SU-DHL-6 (cell line): ENCODE data around the gene GAPDHS.

Source experiments
- H2AFZ ChIP-seq: fragments of 200-600 bp; sonication (generic); 2 replicates; pipeline ENCODE4 v1.6.1; 2014; ENCODE audit warnings: low read depth, mild to moderate bottlenecking, moderate library complexity, mixed read lengths, antibody characterized with exemption, low read length; ENCODE audit not compliant: severe bottlenecking
- H3F3A ChIP-seq: fragments of 200-600 bp; shearing (Covaris generic); 2 replicates; pipeline ENCODE4 v1.6.0; 2016; ENCODE audit warnings: antibody characterized with exemption, mild to moderate bottlenecking; ENCODE audit not compliant: insufficient read depth
- H3K27ac ChIP-seq: fragments of 200-600 bp; sonication (generic); 2 replicates; pipeline ENCODE4 v1.5.1; 2016; ENCODE audit warnings: low read depth, mild to moderate bottlenecking, low read length, moderate library complexity, mixed read lengths
- H3K27me3 ChIP-seq: fragments of 200-600 bp; sonication (generic), shearing (Covaris generic); 2 replicates; pipeline ENCODE4 v1.6.0; 2014; ENCODE audit warnings: mild to moderate bottlenecking, low read length
- H3K36me3 ChIP-seq: fragments of 200-600 bp; sonication (generic); 2 replicates; pipeline ENCODE4 v1.6.1; 2014; ENCODE audit warnings: mild to moderate bottlenecking, low read length, mixed read lengths
- H3K4me2 ChIP-seq: fragments of 300-600, 200-600 bp; shearing (Covaris generic), sonication (generic); 2 replicates; pipeline ENCODE4 v1.6.0; 2014; ENCODE audit warnings: low read length, low read depth, mild to moderate bottlenecking; ENCODE audit not compliant: poor library complexity, severe bottlenecking
- H3K4me3 ChIP-seq: fragments of 200-600 bp; sonication (generic); 2 replicates; pipeline ENCODE4 v1.5.1; 2014; ENCODE audit warnings: antibody characterized with exemption, low read length, mild to moderate bottlenecking, mixed read lengths; ENCODE audit not compliant: insufficient read depth, poor library complexity, severe bottlenecking
- H3K79me2 ChIP-seq: fragments of 200-600 bp; sonication (generic); 2 replicates; pipeline ENCODE4 v1.6.1; 2014; ENCODE audit warnings: mild to moderate bottlenecking, low read length, moderate library complexity; ENCODE audit not compliant: insufficient read depth
- H3K9ac ChIP-seq: fragments of 200-600 bp; sonication (generic); 2 replicates; pipeline ENCODE4 v1.7.0; 2014; ENCODE audit warnings: mild to moderate bottlenecking, low read length
- H3K9me2 ChIP-seq: fragments of 200-600 bp; sonication (generic); replicated peaks from 2 replicates; pipeline ENCODE4 v1.6.1; 2014; ENCODE audit warnings: low read length; ENCODE audit not compliant: insufficient read depth
- H3K9me3 ChIP-seq: fragments of 200-600 bp; sonication (generic); 2 replicates; pipeline ENCODE4 v1.6.1; 2014; ENCODE audit warnings: low read length, mixed read lengths; ENCODE audit not compliant: insufficient read depth
- H4K20me1 ChIP-seq: fragments of 200-600 bp; sonication (generic); 2 replicates; pipeline ENCODE4 v1.6.1; 2014; ENCODE audit warnings: low read depth, mild to moderate bottlenecking, antibody characterized with exemption, low read length, moderate library complexity, mixed read lengths
- EZH2phosphoT487 ChIP-seq: fragments of 200-600 bp; sonication (generic), shearing (Covaris generic); conservative IDR thresholded peaks from 2 replicates; pipeline ENCODE4 v1.6.1; 2018; ENCODE audit warnings: mild to moderate bottlenecking, antibody characterized with exemption, low read length, moderate library complexity, mixed read lengths
- TF ChIP-seq, protein P1 (sequence below): fragments of 200-600 bp; sonication (generic); IDR thresholded peaks from one replicate; pipeline ENCODE4 v1.5.1; 2017; ENCODE audit warnings: antibody characterized with exemption, mild to moderate bottlenecking, low read length, moderate library complexity; ENCODE audit not compliant: insufficient read depth, poor library complexity, severe bottlenecking

Gene GAPDHS

GRCh38 chr19:35487656-35488182 lies 45.5 kb upstream of the GAPDHS start:
- no peaks in the 10 kb centered on the region for H3K9me3 ChIP-seq
- no peak for TF ChIP-seq EZH2phosphoT487
- TF ChIP-seq, protein P1, sequence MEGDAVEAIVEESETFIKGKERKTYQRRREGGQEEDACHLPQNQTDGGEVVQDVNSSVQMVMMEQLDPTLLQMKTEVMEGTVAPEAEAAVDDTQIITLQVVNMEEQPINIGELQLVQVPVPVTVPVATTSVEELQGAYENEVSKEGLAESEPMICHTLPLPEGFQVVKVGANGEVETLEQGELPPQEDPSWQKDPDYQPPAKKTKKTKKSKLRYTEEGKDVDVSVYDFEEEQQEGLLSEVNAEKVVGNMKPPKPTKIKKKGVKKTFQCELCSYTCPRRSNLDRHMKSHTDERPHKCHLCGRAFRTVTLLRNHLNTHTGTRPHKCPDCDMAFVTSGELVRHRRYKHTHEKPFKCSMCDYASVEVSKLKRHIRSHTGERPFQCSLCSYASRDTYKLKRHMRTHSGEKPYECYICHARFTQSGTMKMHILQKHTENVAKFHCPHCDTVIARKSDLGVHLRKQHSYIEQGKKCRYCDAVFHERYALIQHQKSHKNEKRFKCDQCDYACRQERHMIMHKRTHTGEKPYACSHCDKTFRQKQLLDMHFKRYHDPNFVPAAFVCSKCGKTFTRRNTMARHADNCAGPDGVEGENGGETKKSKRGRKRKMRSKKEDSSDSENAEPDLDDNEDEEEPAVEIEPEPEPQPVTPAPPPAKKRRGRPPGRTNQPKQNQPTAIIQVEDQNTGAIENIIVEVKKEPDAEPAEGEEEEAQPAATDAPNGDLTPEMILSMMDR = no peak
- H3K79me2 ChIP-seq = no peaks in the 10 kb centered on the region
- H3K27me3 ChIP-seq = no peaks in the 10 kb centered on the region
- H3K27ac ChIP-seq = no peak overlapping the region
- no peaks in the 10 kb centered on the region for H3K9me2 ChIP-seq
- no peaks in the 10 kb centered on the region for H3F3A ChIP-seq
- H2AFZ ChIP-seq = no peak overlapping the region
- H3K36me3 ChIP-seq = no peaks in the 10 kb centered on the region
- no peak overlapping the region for H3K4me3 ChIP-seq
- no peak overlapping the region for H3K4me2 ChIP-seq
- H3K9ac ChIP-seq = no peak overlapping the region
- no peaks in the 10 kb centered on the region for H4K20me1 ChIP-seq

GRCh38 chr19:35488677-35489076 lies 44.6 kb upstream of the GAPDHS start:
- Histone ChIP-seq H3K9ac (no peak overlapping the region), H3K4me3 (no peak overlapping the region), H3K4me2 (no peak overlapping the region), H3K27me3 (no peaks in the 10 kb centered on the region), H3K79me2 (no peaks in the 10 kb centered on the region), H3F3A (no peaks in the 10 kb centered on the region), H3K9me3 (no peaks in the 10 kb centered on the region), H3K27ac (no peak overlapping the region), H3K36me3 (no peaks in the 10 kb centered on the region), H2AFZ (no peak overlapping the region), H4K20me1 (no peaks in the 10 kb centered on the region), H3K9me2 (no peaks in the 10 kb centered on the region)
- TF ChIP-seq, protein P1 = no peak
- TF ChIP-seq EZH2phosphoT487 = no peak

DNA sequence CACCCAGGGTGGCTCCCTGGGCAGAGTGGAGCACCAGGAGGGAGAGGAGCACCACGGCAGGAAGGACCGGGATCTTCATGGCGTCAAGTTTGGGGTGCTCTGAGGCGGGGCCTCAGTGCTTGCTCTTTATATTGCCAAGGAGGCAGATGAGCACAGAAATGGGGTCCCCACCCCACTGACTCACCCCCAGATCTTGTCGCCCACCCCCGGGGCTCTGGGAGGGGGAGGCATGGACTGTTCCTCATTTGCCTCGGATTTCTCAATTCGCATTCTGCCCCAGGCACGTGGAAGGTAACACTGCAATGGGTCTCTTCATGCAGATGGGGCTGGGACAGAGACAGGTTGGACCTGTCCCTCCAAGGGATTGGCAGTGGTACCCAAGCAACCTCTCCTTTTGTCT lies 42.9 kb upstream of the GAPDHS start, which contains the start of gene KRTDAP:
Gene KRTDAP (minus strand): TSS at position 101 of the 400 bp plus-strand sequence. CDS start 22 bp downstream, at position 79.
- Histone ChIP-seq H3K36me3 (no peaks in the 10 kb centered on the region), H3K9ac (no peak within 1 kb of the TSS), H3K9me3 (no peaks in the 10 kb centered on the region), H3K79me2 (no peaks in the 10 kb centered on the region), H4K20me1 (no peaks in the 10 kb centered on the region), H3K9me2 (no peaks in the 10 kb centered on the region), H3K4me3 (no peak within 1 kb of the TSS), H3K4me2 (no peak within 1 kb of the TSS), H3F3A (no peaks in the 10 kb centered on the region), H3K27ac (no peak within 1 kb of the TSS), H3K27me3 (no peaks in the 10 kb centered on the region), H2AFZ (no peak within 1 kb of the TSS)
- TF ChIP-seq EZH2phosphoT487 = no peak
- TF ChIP-seq, protein P1 = no peak
